Measurements from ENCODE around the gene TERF2IP. TPM values are rescaled to one million over a fixed set of nuclear protein-coding genes. Genes with fewer than 3 reads are reported as not detected.

The TERF2IP gene
- total and polyA plus RNA-seq, 2 donors from 2014 or later, result 58.0 to 72.8 TPM

DNA sequence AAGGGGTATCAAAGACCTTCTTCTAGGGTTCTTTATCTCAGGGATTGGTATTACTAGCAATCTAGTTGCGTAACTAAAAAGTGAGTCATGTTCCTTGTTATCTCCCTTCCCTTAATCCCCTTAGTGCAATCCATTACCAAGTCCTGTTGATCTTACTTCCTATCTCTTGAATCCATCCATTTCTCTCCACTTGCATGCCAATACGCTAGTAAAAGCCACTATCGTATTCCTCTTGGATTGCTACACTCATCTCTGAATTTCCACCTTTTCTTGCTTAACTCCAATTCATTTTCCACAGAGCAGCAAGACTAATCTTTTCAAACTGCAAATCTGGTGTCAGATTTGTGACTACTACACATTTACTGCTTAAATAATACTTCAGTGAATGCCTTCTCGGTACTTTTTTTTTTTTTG is 22.6 kb upstream of the TERF2IP start:
- FAIRE-seq, result no peak
- no peak overlapping the region for H3K4me3 ChIP-seq (ENCODE audit: low read length in 3 of 3)
- TF ChIP-seq, protein P1, sequence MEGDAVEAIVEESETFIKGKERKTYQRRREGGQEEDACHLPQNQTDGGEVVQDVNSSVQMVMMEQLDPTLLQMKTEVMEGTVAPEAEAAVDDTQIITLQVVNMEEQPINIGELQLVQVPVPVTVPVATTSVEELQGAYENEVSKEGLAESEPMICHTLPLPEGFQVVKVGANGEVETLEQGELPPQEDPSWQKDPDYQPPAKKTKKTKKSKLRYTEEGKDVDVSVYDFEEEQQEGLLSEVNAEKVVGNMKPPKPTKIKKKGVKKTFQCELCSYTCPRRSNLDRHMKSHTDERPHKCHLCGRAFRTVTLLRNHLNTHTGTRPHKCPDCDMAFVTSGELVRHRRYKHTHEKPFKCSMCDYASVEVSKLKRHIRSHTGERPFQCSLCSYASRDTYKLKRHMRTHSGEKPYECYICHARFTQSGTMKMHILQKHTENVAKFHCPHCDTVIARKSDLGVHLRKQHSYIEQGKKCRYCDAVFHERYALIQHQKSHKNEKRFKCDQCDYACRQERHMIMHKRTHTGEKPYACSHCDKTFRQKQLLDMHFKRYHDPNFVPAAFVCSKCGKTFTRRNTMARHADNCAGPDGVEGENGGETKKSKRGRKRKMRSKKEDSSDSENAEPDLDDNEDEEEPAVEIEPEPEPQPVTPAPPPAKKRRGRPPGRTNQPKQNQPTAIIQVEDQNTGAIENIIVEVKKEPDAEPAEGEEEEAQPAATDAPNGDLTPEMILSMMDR (IDR thresholded peaks at IDR 0.05; ENCODE audit: borderline replicate concordance, extremely low read depth, insufficient read depth), result no peak
- H3K9ac ChIP-seq (ENCODE audit: low read length in 3 of 3), result no peak overlapping the region
- DNase-seq, result no peak
- no peaks in the 10 kb centered on the region for H3K27me3 ChIP-seq (ENCODE audit: control insufficient read depth, insufficient read depth, low read length)
- H3K36me3 ChIP-seq (ENCODE audit: control insufficient read depth in 2 of 3, insufficient read depth in 3 of 3, low read length in 3 of 3), result peaks cover 14 to 35% (median 31%) of the 10 kb centered on the region in 3 donors
- H3K9me3 ChIP-seq (ENCODE audit: control insufficient read depth in 2 of 3, insufficient read depth in 1 of 3, low read length in 3 of 3), result no peaks in the 10 kb centered on the region
- intact Hi-C loops (cut with DNase I), result no loop called here
- H3K27ac ChIP-seq (ENCODE audit: low read depth in 2 of 2, low read length in 2 of 2), result no peak overlapping the region
- peaks cover 0 to 6% (median 3%) of the 10 kb centered on the region in 3 donors for H3K4me1 ChIP-seq (ENCODE audit: control insufficient read depth in 2 of 3, insufficient read depth in 2 of 3, low read depth in 1 of 3, low read length in 3 of 3)

DNA sequence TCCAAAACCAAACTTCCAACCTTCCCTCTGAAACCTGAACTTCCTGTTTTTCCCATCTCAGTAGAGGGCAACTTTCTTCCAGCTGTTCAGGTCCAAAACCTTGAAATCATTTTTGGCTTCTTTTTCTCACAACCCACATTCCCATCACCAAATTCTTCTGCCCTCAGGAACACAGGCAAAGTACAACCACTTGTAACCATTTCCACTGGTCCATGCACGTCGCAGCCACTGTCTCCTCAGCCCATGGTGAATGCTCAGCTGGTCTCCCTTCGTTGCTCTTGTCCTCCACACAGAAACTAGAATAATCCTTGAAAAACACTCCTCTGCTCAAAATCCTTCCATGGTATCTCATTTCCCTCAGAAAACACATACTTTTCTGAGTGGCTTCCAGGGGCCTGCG is 20.8 kb upstream of the TERF2IP start:
- H3K4me3 ChIP-seq (ENCODE audit: low read length in 3 of 3), result no peak overlapping the region
- H3K27ac ChIP-seq (ENCODE audit: low read depth in 2 of 2, low read length in 2 of 2), result no peak overlapping the region
- DNase-seq (no peak), FAIRE-seq (no peak)
- peaks cover 0 to 6% (median 3%) of the 10 kb centered on the region in 3 donors for H3K4me1 ChIP-seq (ENCODE audit: control insufficient read depth in 2 of 3, insufficient read depth in 2 of 3, low read depth in 1 of 3, low read length in 3 of 3)
- H3K9ac ChIP-seq (ENCODE audit: low read length in 3 of 3), result no peak overlapping the region
- H3K36me3 ChIP-seq (ENCODE audit: control insufficient read depth in 2 of 3, insufficient read depth in 3 of 3, low read length in 3 of 3), result peaks cover 19 to 44% (median 39%) of the 10 kb centered on the region in 3 donors
- H3K27me3 ChIP-seq (ENCODE audit: control insufficient read depth, insufficient read depth, low read length), result no peaks in the 10 kb centered on the region
- no peaks in the 10 kb centered on the region for H3K9me3 ChIP-seq (ENCODE audit: control insufficient read depth in 2 of 3, insufficient read depth in 1 of 3, low read length in 3 of 3)
- intact Hi-C loops (cut with DNase I), result no loop called here
- TF ChIP-seq, protein P1 (IDR thresholded peaks at IDR 0.05; ENCODE audit: borderline replicate concordance, extremely low read depth, insufficient read depth), result no peak

GRCh38 chr16:75627851-75628250 is 19.7 kb upstream of the TERF2IP start:
- no peaks in the 10 kb centered on the region for H3K27me3 ChIP-seq (ENCODE audit: control insufficient read depth, insufficient read depth, low read length)
- TF ChIP-seq, protein P1 (IDR thresholded peaks at IDR 0.05; ENCODE audit: borderline replicate concordance, extremely low read depth, insufficient read depth), result no peak
- H3K36me3 ChIP-seq (ENCODE audit: control insufficient read depth in 2 of 3, insufficient read depth in 3 of 3, low read length in 3 of 3), result peaks cover 19 to 48% (median 45%) of the 10 kb centered on the region in 3 donors
- no peak overlapping the region for H3K4me3 ChIP-seq (ENCODE audit: low read length in 3 of 3)
- no peak overlapping the region for H3K9ac ChIP-seq (ENCODE audit: low read length in 3 of 3)
- DNase-seq (no peak), FAIRE-seq (no peak)
- intact Hi-C loops (cut with DNase I), result no loop called here
- H3K27ac ChIP-seq (ENCODE audit: low read depth in 2 of 2, low read length in 2 of 2), result no peak overlapping the region
- no peaks in the 10 kb centered on the region for H3K4me1 ChIP-seq (ENCODE audit: control insufficient read depth in 2 of 3, insufficient read depth in 2 of 3, low read depth in 1 of 3, low read length in 3 of 3)
- H3K9me3 ChIP-seq (ENCODE audit: control insufficient read depth in 2 of 3, insufficient read depth in 1 of 3, low read length in 3 of 3), result no peaks in the 10 kb centered on the region

- no peak overlapping the region for H3K9ac ChIP-seq (ENCODE audit: low read length in 3 of 3)
- TF ChIP-seq, protein P1 (IDR thresholded peaks at IDR 0.05; ENCODE audit: borderline replicate concordance, extremely low read depth, insufficient read depth), result no peak
- H3K4me1 ChIP-seq (ENCODE audit: control insufficient read depth in 2 of 3, insufficient read depth in 2 of 3, low read depth in 1 of 3, low read length in 3 of 3), result no peaks in the 10 kb centered on the region
- H3K36me3 ChIP-seq (ENCODE audit: control insufficient read depth in 2 of 3, insufficient read depth in 3 of 3, low read length in 3 of 3), result peaks cover 19 to 53% (median 46%) of the 10 kb centered on the region in 3 donors
- no peaks in the 10 kb centered on the region for H3K27me3 ChIP-seq (ENCODE audit: control insufficient read depth, insufficient read depth, low read length)
- no peaks in the 10 kb centered on the region for H3K9me3 ChIP-seq (ENCODE audit: control insufficient read depth in 2 of 3, insufficient read depth in 1 of 3, low read length in 3 of 3)
- no peak overlapping the region for H3K27ac ChIP-seq (ENCODE audit: low read depth in 2 of 2, low read length in 2 of 2)
- no peak for FAIRE-seq
- intact Hi-C loops (cut with DNase I), result no loop called here
- DNase-seq, result no peak
- H3K4me3 ChIP-seq (ENCODE audit: low read length in 3 of 3), result no peak overlapping the region
These were observed 19.2 kb upstream of the TERF2IP start for GRCh38 chr16:75628351-75628750.

All from kidney (tissue), 14 donors.